Suprapubic skin (tissue), 2 donors: ENCODE measurements around the gene SLC35B1.

Source experiments
- EP300 ChIP-seq: sonication (generic); formaldehyde crosslinking; IDR thresholded peaks from one replicate; pipeline ENCODE4 v1.6.1; 2017; ENCODE audit warnings: antibody characterized with exemption
- POLR2A ChIP-seq, 2 donors: fragments of 450-650 bp; IDR thresholded peaks; one replicate each; pipeline ENCODE4 v1.6.1; 2017; ENCODE audit warnings: antibody characterized with exemption in 2 of 2, mild to moderate bottlenecking in 2 of 2, moderate library complexity in 2 of 2

DNA sequence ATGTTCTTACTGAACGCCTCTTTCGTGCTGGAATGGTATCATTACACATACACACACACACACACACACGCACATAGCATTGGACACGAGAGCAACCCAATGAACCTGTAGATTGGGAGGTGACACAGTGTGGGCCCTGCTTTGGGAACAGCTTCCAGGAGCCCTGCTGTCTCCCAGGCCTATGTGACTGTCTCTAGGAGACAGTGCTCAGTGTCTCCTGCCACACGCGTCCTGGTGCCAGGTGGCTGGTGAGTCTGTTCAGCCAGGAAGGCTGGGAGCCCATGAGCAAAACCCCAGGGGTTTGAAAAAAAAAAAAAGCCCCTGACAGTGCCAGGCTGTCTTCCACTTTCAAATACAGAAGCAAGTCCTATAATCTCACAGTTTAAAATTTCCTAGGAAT, 27.4 kb downstream of the SLC35B1 start:
- TF ChIP-seq EP300 (no peak), POLR2A (IDR thresholded peaks at IDR 0.05) (no peak)
